HL-60 (cell line): ENCODE data around the gene BRD3OS.

Experiments
- GABPA ChIP-seq: IDR thresholded peaks from 2 replicates; pipeline ENCODE4 v1.6.1; 2012; ENCODE audit warnings: low read depth
- POLR2AphosphoS5 ChIP-seq: IDR thresholded peaks from 2 replicates; pipeline ENCODE4 v1.6.1; 2012; ENCODE audit warnings: low read depth
- TF ChIP-seq, protein P1 (sequence below): IDR thresholded peaks from one replicate; pipeline ENCODE4 v1.5.1; 2011; ENCODE audit warnings: low read length, control low read depth, inconsistent platforms; ENCODE audit not compliant: insufficient read depth
- TF ChIP-seq, protein P2 (sequence below): IDR thresholded peaks from 2 replicates; pipeline ENCODE4 v1.6.1; 2012; ENCODE audit warnings: low read depth; ENCODE audit not compliant: insufficient replicate concordance

DNA sequence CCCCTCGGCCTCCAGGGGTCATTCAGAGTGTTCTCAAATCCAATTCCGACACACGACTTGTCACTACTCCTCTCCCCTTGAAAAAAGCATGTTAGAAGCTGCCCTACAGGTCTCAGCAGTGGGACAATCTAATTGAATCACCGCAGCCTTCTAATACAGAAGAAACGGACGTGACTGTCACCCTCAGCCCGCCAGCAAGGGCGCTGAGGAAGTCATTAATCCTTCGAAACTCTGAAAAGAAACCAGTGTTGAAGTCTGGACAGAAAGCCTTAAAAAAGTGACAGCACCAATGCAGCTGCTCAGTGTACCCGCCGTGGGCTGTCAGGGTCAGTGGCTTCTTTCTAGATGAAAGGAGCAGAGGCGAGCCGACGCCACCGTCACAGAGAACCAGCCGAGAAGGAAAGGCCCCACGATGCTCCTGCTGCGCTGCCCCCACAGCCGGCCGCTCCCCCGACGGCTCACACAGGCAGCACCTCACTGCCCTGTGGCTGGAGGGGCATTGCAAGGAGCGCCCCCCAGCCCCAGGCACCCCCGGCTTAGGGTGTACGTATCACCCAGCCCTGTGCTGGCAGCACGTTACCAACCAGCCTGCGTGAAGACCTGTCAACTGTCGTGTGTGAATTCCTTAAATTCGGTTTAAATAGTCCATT lies 5.7 kb downstream of the BRD3OS start:
- TF ChIP-seq, protein P1, sequence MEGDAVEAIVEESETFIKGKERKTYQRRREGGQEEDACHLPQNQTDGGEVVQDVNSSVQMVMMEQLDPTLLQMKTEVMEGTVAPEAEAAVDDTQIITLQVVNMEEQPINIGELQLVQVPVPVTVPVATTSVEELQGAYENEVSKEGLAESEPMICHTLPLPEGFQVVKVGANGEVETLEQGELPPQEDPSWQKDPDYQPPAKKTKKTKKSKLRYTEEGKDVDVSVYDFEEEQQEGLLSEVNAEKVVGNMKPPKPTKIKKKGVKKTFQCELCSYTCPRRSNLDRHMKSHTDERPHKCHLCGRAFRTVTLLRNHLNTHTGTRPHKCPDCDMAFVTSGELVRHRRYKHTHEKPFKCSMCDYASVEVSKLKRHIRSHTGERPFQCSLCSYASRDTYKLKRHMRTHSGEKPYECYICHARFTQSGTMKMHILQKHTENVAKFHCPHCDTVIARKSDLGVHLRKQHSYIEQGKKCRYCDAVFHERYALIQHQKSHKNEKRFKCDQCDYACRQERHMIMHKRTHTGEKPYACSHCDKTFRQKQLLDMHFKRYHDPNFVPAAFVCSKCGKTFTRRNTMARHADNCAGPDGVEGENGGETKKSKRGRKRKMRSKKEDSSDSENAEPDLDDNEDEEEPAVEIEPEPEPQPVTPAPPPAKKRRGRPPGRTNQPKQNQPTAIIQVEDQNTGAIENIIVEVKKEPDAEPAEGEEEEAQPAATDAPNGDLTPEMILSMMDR, result no peak
- TF ChIP-seq POLR2AphosphoS5 (no peak), GABPA (no peak)
- TF ChIP-seq, protein P2, sequence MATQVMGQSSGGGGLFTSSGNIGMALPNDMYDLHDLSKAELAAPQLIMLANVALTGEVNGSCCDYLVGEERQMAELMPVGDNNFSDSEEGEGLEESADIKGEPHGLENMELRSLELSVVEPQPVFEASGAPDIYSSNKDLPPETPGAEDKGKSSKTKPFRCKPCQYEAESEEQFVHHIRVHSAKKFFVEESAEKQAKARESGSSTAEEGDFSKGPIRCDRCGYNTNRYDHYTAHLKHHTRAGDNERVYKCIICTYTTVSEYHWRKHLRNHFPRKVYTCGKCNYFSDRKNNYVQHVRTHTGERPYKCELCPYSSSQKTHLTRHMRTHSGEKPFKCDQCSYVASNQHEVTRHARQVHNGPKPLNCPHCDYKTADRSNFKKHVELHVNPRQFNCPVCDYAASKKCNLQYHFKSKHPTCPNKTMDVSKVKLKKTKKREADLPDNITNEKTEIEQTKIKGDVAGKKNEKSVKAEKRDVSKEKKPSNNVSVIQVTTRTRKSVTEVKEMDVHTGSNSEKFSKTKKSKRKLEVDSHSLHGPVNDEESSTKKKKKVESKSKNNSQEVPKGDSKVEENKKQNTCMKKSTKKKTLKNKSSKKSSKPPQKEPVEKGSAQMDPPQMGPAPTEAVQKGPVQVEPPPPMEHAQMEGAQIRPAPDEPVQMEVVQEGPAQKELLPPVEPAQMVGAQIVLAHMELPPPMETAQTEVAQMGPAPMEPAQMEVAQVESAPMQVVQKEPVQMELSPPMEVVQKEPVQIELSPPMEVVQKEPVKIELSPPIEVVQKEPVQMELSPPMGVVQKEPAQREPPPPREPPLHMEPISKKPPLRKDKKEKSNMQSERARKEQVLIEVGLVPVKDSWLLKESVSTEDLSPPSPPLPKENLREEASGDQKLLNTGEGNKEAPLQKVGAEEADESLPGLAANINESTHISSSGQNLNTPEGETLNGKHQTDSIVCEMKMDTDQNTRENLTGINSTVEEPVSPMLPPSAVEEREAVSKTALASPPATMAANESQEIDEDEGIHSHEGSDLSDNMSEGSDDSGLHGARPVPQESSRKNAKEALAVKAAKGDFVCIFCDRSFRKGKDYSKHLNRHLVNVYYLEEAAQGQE, result no peak
